Fibroblast of peridontal ligament (primary cell): ENCODE results near the gene PCDH7.

Source experiments
- DNase-seq: peaks from one replicate; pipeline ENCODE4 v3.0.0-alpha.2; 2010; ENCODE audit errors: extremely low read depth

PCDH7 gene

DNA sequence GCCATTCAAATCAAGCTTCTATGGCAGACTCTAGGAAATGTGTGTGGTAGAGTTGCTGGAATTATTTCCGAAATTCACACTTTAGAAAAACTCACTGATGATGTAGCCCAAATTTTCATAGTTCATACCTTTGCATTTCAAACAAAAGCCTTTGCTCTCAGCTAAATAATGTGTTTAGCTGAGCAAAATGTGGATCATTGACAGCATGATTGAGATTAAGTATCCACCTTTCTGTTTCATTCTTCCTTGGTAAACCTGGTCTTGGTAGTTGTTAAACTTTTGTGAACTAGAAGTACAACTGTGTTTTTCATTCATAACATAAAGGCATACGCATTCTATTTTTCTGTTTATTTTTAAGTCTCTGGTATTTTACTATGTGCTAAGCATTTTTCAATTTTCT is 7.2 kb downstream of the PCDH7 start:
- DNase-seq: no peak

DNA sequence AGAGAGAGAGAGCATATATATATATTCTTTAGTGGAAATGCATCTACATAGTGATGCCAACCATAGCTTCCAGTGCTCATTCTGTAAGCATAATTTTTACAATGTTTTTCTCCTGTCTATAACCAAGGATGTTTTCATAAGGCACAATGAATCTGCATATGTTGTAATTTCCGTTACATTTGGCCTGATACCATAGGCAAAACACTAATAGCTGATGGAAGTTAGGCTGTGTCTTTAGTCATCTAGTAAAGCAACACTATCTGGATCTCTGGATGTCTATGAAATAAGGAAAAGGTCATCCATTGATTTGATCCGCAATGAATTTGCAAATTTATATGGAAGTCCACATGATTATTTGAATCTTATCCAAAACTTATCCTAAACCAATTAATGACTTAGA is 8.1 kb downstream of the PCDH7 start:
- no peak for DNase-seq

DNA sequence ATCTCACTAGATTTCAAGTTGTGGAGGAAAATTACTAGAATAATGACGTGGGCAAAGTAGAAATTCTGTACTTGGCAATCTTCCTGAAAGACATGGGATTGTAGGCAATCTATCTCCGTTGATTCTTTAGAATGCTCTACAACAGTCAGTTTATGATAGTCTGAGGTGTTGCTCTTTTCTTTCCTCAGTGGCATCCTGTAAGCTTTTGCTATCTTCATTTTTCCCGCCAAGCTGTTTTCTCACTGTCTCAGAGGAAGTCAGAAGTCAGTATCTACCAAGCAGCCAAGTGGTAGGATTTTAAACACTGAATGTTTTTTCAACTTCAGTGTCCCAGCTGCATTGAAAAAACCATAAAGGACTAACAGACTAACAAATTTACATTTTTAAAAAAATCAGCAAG is 23.7 kb downstream of the PCDH7 start:
- DNase-seq: no peak

DNA sequence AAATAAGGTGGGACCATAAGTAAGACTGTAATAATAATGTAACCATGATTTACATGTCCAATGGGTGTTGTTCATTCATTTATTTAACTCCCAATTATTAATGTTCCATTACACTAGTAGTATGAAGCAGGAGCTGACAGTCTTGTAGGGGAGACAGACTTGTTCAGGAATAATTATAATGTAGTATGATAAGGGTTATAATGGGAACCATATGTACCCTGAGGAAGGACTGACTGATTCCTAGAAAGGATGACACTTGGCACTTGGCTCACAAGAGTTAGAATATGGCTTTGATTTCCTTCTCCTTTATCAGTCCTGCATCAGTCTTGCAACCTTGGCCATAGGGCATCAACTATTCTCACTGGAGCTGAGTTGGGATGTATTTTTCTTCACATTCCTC is 24.2 kb downstream of the PCDH7 start:
- no peak for DNase-seq

DNA sequence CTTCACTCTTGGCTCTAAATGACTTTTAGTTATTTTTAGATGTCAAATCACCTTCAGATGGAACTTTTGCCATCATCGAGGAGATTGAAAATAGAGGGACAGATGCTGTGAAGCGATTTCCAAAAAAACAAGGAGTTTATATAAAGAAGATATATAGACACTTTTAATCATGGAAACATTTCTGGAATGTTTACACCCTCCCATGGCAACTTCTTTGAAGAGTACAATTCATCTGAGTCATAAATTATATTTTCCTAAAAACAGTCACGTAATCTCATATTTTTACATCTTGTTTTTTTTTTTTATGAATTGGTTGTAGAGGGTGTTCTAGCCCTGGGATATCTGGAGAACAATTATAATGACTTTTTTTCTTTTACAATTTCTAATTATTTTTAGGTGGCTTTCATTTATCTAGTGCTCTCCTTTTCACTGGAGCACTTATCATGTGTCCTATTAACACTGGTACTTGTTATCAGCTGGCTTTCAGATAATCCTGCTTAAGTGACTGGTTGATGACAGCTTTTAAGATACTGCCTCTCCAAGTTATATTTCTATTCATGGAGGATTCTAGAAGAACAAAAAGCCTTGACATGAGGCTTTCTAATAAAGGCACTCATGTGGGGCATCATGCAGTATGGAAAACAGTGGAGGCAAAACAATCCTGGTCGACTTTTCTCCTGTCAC is 24.9 kb downstream of the PCDH7 start:
- DNase-seq: no peak

DNA sequence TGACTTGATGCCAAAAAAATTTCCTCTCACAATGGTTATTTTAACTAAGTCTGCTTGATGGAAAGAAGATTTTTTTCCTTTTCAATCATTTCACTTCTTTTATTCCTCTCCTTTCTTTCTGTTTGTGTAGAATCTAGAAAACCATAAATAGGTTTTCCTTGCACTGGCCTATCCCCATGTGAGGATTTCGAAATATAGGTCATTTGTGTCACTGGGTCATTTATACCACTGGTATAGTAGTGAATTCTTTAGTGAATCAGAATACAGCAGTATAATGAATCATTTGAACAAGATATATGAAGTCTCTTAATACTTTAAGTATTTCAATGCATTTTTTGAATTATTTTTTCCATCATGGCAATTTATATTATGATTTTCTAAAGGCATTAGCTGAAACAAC is 26.6 kb downstream of the PCDH7 start:
- no peak for DNase-seq

DNA sequence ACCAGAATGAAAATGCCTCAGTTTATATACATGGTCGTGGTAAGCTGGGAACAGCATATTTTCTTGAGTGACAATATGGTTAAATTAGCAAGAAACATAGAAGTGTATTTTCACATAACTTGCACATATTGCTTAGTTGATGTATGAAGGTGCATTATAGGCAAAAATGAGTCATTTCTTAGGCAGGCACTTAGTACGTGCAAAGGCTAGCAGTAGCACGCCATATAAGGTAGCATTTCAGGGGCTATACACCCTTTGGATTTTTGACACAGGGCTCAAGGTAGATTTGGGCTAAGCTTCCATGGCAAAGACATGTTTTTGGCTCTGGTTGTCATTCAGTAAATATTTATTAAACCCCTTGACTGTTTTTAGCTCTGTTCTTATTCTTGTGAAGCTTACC is 33.1 kb downstream of the PCDH7 start:
- no peak for DNase-seq

DNA sequence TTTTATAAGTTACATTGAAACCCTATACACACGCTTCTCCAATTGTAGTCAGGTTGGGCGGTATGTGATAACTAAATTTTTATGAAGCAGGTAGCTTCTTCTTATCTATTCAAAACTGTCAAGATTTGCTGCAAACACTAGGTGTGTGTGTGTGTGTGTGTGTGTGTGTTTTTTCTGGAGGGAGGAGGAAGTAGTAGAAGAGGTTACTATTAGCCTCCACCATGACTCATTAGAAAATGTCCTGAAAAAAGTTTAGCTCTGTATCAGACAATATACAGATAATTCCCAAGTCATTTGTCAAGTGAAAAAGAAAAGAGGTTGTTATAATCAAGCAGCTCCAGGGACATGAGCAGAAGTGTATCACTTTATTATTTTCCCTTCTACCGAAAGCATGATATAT is 33.9 kb downstream of the PCDH7 start:
- DNase-seq: no peak

DNA sequence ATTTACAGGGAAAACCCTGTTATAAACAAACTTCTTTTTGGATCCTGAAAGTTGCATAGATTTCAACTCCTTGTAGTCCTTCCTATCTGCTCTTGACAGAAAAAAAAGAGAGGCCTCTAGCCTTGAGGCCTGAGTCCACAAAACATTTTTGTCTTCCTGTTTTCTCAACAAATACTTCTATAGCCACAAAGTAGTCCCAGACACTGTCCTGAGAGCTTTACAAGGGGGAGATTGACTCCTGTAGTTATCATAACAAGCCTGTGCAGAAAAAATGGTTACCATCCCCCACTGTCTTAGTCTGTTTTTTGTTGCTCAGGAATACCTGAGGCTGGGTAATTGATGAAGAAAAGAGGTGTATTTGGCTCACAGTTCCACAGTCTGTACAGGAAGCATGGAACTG is 35.2 kb downstream of the PCDH7 start:
- DNase-seq: no peak

DNA sequence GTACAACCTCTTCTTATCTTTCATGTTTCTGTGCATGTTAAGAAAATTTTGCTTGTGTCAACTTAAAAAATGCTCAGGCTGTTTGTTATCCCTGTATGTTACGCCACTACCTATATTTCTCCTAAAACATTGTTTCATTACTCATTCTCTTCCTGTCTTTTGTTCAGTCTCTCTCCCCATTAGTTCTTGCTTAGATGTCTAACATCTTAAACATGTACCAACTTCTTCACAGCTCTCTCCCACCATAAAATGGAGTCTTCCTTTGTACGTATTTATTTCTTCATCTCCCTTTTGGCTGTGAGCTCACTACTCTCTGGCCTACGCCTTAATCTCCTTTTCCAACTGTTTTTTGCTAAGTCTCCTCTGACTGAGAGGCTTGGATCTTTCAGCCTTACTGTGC is 36.4 kb downstream of the PCDH7 start:
- DNase-seq: no peak

DNA sequence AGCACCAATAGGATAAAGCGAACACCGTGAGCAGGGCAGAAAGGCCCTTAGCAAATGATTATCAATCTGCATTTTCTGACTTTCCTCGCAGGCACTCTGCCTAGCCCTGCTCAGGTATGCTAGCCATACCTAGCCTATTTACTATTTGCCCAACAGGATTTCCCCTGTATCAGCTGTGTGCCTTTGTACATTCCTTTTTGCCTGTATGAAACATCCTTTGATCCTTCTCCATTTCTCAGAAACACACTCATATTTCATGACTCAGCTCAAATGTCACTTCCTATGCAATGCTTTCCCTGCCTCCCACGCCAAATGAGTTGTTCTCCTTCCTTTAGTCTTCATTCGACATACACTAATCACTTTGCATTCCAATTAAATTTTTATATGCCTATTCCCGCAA is 37.2 kb downstream of the PCDH7 start:
- peak; percentile 5 for DNase-seq

DNA sequence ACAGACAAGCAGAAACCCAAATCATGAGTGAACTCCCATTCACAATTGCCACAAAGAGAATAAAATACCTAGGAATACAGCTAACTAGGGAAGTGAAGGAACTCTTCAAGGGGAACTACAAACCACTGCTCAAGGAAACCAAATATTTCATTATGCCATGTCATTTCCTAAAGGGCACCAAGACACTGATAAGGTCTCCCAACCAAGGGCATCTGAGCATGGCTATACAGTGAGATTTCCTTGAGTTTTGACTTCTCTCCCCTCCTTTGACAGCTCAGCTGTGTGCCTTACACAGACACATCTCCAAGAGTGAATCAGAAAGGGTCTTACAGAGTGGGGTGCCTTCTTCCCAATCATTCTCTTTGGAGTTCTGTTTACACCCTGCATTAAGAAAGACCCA is 40.4 kb downstream of the PCDH7 start:
- no peak for DNase-seq

DNA sequence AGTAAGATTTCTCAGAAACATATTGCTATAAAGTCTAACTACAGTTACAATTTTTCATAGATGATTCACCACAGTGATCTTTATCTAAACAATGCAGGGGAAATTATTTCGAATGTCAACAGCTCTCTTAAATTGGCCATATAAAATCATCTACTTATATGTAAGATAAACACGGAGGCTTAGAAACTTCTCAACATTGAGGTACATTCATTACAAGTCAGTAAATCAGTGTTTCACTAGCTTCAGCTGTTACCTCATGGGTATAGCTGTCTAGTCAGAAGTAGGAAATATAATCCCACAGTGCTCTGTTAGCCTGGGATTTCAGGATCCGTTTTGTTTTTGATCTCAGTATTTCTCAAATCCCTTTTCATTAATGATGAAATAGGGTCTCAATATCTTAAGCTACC is 43.2 kb downstream of the PCDH7 start:
- peak; percentile 8 for DNase-seq

DNA sequence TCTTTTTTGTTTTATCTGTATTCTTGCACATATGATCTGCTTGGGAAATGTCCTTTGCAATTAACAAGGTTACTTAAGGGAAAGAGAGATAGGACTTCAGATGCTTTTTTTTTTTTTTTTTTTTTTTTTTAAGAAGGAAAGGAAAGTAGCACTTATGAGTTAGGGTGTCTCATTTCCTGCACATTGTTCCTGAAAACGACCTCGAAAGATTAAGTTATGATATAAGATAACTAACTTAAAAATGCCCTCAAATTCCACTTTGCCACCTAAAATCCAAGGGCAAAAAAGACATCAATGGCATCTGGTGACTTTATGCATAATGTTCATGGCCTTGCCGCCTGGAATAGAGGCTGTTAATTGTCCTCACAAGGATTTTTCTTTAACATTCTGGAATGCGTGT is 44.9 kb downstream of the PCDH7 start:
- DNase-seq: no peak

DNA sequence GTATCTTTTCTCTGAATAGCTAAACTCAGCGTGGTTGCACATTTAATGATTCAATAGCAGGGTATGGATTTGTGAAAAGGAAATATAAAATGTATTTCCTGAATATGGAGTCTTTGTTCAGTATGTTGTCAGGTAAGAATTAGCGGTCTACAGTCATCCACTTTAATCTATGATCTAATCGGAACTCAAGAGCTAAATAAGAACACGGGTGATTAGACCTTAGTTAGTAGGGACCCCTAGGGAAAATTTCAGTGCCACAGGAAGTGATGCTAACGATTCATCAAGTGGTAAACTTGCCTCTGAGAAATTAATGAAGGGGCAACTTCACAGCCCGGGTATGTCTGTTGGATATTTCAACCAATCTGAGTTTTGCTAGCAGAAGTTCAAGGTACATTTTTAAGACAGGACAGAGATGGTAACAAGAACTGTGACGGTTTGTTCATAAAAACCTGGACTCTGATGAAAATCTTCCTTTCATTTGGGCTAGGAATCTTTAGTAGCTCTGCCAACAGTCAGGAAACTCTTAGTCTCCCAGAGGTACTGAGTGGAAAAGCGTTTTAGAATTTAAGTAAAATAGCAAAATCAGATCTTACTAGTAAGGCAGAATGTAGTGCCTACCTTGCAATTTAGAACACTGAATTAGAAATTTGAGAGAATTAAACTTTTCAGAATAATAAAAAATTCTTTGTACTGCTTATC is 47.1 kb downstream of the PCDH7 start:
- DNase-seq: no peak

DNA sequence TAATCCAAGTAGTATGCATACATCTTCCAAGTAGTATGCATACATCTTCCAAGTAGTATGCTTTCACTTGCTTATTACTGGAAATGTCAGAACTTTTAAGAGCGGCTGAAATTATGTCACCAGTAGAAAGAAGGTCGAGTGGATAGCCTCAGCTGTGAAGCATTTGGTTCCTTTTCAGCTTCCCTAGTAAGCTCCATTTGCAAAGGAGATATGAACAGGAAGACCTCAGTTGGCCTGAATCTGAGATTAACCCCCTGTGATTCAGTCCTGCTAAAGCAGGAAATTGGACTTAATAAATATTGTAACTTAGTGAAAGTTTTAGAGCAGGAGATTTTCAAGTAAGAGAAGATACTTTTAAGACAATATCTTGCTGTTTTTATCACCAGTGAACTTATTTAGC is 48.1 kb downstream of the PCDH7 start:
- no peak for DNase-seq

DNA sequence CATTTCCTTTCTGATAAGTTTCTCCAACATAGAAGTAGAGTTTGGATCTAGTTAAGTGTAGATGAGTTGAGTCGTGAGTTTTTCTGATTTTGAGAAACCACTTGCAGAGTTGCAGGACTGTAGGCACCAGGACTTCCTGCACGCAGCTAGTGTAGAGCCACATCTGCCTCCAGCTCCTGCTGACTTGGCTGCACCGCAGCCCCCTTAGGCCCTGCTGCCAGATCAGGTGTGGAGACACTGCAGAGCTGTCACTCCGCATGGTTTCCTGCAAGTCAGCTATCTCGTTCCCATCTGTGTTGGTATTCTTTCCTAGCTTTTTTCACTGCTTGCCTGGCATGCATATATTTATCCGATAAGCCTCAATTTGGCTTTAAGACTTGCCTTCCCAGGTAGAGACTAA is 48.9 kb downstream of the PCDH7 start:
- DNase-seq: no peak

DNA sequence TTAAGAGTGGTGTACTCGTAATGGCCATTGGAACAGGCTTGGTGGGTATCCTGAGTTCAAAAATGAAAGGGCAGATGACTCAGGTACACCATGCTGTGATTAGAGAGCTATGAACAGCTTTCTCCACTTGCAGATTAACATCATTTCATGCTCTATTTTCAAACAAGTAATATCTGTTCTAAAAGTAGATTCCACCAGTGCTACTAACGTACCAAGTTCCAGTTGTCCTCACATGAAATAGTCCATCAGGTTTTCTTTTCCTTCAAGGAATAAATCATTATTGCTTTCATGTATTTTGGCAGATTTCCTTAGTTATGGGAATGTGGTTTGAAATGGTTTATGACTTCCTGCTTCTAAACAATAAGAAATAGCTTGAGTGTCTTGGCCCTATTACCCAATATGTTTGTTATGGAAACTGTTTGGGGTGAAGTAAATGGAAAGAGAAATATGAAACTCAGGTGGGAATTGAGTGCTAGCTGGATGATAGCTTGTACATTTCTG is 49.9 kb downstream of the PCDH7 start:
- DNase-seq: no peak

DNA sequence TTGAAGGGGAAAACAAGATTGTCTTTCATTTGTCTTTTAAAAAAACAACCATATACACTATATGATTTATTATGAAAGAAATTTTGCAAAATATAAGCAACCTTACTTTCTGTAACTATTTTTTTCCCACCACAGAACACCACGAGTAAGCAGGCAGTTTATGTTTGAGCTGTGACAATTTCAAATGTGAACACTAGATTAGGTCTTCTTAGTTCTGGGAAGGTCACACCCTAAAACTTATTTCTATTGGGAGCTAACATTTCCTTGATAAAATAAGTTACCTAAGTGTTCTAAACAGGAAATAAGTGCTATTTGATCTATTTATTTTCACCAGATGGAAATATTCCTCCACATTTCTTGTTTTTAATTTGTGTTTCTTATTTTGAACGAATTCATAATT is 50.6 kb downstream of the PCDH7 start:
- no peak for DNase-seq

DNA sequence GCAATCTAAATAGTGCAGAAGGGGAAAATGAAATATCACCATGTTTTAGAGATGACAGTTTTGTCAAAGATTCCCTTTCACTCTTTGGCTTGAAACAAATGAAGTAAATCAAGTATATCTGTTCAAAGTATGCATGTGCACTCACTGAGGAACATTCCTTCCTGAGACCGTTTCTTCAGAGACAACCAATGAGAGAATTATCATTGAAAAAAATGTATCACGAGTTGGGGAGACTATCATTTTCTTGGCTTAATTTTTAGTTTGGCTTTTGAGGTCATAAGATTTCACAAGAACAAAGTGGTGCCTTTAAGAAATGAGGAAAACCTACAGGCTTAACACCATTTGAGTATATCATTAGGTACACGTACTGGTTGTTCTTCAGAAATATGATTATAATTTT is 56.3 kb downstream of the PCDH7 start:
- no peak for DNase-seq

DNA sequence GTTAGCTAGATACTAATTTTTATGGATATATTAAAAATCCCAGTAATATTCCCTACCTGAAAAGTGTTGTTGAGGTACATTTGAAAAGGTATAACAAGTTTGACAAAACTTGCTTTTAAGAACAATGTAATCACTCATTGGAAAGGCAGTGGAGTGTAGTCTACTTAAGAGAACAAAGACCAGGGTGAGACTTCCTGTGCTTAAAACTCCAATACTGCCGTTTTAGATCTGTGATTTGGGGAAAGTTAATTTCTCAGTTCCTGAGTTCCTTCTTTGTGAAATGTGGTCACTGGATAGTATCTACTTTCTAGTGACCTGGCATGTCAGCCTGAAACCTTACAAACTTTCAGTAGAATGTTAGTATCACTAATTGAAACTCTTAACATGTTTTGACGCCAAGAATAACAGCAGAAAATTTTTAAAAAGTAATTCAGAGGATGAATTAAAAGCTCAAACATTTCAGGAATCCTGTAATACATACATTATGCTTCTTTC is 56.8 kb downstream of the PCDH7 start:
- no peak for DNase-seq
